ENCODE measurements around the gene GTF2F2.
A peak's percentile ranks its signal among the peaks of the same experiment; 100 is the strongest.

Gene GTF2F2

DNA sequence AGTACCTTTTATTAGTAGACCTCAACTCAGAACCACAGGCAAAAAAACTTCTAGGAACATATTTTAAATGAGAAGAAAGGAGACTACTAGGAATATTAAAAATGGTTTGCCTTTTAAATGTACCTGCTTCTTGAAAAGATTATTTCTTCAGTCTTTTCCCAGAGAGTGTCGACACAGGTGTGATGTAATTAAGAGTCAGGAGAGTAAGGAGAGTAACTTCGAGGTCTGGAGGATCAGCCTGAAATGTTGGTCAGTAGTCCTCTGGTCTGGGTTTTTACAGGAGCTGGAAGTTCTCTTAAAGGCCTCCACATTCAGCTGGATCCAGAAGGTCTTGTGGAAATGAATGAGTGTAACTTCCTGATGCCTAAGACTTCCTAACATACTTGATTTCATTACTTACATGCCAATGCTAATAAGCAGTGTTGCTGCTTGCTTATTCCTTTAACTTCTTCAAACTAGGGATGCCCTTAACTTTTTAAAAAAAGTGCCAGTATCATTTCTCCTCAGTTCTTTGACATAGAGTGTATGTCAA, 80.5 kb downstream of the GTF2F2 start, which contains the start of gene KCTD4:
KCTD4 (minus strand) TSS at position 345 of the 532 bp plus-strand sequence. CDS start 6,478 bp downstream, outside the sequence.
- no peak within 1 kb of the TSS for H3K4me3 ChIP-seq (ENCODE audit: low read depth, low read length)
- DNase-seq (ENCODE audit: low read depth): no peak
- TF ChIP-seq, protein P1, sequence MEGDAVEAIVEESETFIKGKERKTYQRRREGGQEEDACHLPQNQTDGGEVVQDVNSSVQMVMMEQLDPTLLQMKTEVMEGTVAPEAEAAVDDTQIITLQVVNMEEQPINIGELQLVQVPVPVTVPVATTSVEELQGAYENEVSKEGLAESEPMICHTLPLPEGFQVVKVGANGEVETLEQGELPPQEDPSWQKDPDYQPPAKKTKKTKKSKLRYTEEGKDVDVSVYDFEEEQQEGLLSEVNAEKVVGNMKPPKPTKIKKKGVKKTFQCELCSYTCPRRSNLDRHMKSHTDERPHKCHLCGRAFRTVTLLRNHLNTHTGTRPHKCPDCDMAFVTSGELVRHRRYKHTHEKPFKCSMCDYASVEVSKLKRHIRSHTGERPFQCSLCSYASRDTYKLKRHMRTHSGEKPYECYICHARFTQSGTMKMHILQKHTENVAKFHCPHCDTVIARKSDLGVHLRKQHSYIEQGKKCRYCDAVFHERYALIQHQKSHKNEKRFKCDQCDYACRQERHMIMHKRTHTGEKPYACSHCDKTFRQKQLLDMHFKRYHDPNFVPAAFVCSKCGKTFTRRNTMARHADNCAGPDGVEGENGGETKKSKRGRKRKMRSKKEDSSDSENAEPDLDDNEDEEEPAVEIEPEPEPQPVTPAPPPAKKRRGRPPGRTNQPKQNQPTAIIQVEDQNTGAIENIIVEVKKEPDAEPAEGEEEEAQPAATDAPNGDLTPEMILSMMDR (IDR thresholded peaks at IDR 0.05; ENCODE audit: insufficient read depth, low read depth, low read length, missing control alignments): no peak

DNA sequence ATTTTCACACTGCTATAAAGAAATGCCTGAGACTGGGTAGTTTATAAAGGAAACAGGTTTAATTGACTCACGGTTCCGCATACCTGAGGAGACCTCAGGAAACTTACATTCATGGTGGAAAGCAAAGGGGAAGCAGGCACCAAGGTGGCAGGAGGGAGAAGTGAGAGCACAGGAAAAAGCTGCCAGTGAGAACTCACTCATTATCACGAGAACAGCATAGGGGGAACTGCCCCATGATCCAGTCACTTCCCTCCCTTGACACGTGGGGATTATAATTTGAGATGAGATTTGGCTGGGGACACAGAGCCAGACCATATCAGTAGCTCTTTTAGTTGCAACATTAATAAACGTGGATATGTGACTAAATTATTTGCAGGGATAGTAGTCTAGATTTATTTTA, 84.8 kb downstream of the GTF2F2 start:
- TF ChIP-seq, protein P1 (IDR thresholded peaks at IDR 0.05; ENCODE audit: insufficient read depth, low read depth, low read length, missing control alignments): no peak
- no peak overlapping the region for H3K4me3 ChIP-seq (ENCODE audit: low read depth, low read length)
- peak; percentile 15 for DNase-seq (ENCODE audit: low read depth)

DNA sequence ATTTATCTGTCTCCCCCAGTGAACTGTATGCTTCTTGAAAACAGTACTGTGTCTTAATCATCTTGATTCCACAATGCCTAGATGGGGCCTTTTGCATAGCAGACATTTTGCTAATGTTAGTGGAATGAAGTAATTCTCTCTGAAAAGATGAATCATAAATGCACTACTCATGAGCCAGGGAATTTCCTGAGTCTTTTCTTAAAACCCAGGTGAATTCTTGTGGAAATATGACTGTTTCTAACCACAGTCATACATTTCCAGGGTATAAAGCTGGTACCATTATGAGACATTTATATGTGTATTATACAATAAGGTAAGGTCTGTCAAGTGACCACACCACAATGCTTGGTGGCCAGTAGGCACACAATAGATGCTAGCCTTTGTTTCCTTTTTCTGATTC, 86.0 kb downstream of the GTF2F2 start:
- H3K4me3 ChIP-seq (ENCODE audit: low read depth, low read length): no peak overlapping the region
- TF ChIP-seq, protein P1 (IDR thresholded peaks at IDR 0.05; ENCODE audit: insufficient read depth, low read depth, low read length, missing control alignments): no peak
- peak; percentile 66 for DNase-seq (ENCODE audit: low read depth)

DNA sequence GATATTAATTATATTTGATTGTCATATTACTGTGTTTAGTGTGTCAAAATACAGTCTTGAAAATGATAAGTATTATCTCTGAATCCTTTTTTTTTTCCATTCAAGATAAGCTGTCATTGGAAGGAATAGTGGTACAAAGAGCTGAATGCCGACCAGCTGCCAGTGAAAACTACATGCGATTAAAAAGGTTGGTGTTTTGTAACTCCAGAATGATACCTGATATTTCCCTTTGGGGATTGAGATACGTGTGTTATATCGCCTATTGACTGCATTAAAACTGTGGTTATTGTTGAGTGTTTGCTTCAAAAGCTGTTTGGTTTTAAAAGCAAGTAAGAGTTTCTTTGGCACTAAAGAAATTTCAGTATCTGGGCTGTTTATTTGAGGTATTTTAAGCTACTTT, 87.0 kb downstream of the GTF2F2 start:
- no peak overlapping the region for H3K4me3 ChIP-seq (ENCODE audit: low read depth, low read length)
- no peak for DNase-seq (ENCODE audit: low read depth)
- TF ChIP-seq, protein P1 (IDR thresholded peaks at IDR 0.05; ENCODE audit: insufficient read depth, low read depth, low read length, missing control alignments): no peak

DNA sequence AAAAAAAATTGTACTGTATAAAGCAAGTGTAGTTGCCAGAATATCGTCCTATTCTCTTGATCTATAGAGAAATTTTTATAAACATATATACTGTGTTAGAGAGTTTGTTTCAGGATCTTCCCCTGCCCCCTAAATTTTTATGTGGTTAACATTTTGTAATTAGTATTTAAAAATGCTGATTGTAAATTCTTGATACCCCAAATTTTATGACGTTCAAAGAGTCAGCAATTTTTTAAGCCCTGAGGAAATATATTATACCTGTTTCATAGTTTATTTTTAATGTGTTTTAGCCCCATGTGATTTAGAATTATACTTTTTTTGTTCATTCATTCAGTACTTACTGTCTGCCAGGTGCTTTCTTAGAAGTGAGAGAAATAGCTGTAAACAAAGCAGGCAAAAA, 87.8 kb downstream of the GTF2F2 start:
- TF ChIP-seq, protein P1 (IDR thresholded peaks at IDR 0.05; ENCODE audit: insufficient read depth, low read depth, low read length, missing control alignments): no peak
- no peak overlapping the region for H3K4me3 ChIP-seq (ENCODE audit: low read depth, low read length)
- DNase-seq (ENCODE audit: low read depth): no peak

DNA sequence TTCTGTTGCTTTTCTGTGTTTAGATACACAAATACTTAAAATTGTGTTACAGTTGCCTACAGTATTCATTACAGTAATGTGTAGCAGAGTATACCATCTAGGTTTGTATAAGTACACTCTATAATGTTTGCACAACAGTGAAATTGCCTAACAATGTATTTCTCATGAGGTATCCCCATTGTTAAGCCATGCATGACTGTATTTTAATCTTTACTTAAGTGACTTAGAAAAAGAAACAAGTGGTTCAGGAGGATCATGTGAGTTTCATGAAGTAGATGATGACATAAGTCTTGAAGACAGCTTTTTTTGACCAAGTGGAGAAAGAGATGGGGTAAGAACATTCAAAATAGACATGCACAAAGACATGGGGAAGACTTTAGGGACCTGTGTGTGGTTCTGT, 88.9 kb downstream of the GTF2F2 start:
- TF ChIP-seq, protein P1 (IDR thresholded peaks at IDR 0.05; ENCODE audit: insufficient read depth, low read depth, low read length, missing control alignments): no peak
- no peak for DNase-seq (ENCODE audit: low read depth)
- no peak overlapping the region for H3K4me3 ChIP-seq (ENCODE audit: low read depth, low read length)
